Stimulated activated CD4-positive, alpha-beta T cell treated with anti-CD3 and anti-CD28 coated beads, TNF-alpha, amount 100 ng/mL, for 1 hour (primary cell): Measurements from ENCODE around the gene MYOZ1.

ENCODE experiments used
- DNase-seq, 3 donors: peaks; one replicate each; pipeline ENCODE4 v3.0.0-alpha.2; 2020; ENCODE audit warnings: low read depth in 3 of 3, low spot score in 1 of 3

Gene MYOZ1

DNA sequence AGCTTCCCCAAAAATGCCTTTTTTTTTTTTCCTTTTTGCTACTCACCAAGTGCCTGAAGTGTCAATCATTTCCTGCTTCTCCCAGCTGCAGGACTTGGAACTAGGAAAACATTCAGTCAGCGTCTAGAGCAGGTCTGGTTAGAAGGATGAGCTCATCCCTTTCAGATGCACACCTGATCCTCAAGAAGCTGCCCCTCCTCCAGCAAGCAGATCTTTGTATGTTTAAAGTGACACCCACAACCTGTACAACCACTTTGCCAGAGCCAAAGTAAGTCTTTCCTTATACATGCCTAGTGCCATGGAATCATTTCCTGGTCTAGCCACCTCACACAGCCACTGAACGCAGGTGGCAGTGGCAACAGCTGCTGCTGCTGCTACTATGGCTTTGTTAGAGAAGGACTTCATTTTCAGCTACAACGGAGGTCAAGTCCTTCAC is 39.8 kb downstream of the MYOZ1 start:
- DNase-seq: no peak

- no peak for DNase-seq
Measured at GRCh38 chr10:73597346-73597745, 43.9 kb downstream of the MYOZ1 start.

DNA sequence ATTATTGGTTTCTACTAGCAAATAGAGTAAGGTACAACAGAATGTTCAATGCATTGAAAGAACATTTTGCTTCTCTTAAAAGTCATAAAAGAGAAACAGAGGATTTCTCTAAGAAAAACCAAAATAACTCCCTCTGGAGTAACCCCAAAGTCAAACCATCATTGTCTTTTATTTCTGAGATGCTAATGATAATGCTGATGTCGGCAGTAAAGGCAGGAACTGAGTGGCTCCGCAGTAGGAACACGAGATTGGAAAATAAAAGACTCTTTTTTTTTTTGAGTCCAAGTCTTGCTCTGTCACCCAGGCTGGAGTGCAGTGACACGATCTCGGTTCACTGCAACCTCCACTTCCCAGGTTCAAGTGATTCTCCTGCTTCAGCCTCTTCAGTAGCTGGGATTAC is 47.5 kb downstream of the MYOZ1 start:
- DNase-seq: no peak

DNA sequence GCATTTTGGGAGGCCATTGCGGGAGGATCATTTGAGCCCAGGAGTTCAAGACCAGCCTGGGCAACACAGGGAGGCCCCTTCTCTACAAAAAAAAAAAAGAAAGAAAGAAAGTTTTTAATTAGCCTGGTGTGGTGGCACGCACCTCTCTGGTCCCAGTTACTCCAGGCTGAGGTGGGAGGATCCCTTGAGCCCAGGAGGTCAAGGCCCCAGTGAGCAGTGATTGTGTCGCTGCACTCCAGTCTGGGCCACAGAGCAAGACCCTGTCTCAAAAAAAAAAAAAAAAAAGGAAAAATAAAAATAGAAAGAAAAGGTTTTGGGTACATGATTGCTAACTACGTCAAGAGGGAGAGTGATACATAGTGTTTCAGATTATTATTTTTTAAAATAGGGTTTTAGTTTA is 48.2 kb downstream of the MYOZ1 start:
- no peak for DNase-seq

- DNase-seq: no peak
Measured at GRCh38 chr10:73591935-73592699, 49.2 kb downstream of the MYOZ1 start.

GRCh38 chr10:73590881-73591799 is 50.1 kb downstream of the MYOZ1 start, which contains the start of gene USP54:
Gene USP54 (minus strand): TSS chr10:73591342. CDS start chr10:73575658, 15,684 bp downstream.
- no peak for DNase-seq

DNA sequence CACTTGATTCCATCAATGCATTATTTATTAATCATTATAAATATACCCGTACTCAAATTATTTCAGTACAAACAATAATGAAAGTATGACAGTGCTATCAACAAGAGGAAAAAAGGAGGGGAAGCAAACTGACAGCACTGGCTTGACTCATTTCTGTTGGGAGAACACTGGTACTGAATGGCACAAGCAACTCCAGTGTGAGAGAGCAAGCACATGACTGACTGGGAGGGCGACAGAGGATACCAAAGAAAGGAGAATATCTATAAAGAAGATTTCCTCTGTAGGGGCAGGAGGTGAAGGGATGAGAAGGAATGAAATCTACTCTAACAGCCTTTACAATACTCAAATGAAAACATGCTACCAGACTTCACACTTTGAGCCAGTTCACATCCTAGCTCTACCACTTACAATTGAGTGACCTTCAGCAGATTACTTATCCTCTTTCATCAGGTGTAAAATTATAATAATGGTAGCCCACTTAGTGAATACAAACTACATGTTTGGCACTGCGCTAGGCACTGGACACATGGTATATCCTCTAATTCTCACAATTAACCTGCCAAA is 51.6 kb downstream of the MYOZ1 start:
- DNase-seq: no peak

DNA sequence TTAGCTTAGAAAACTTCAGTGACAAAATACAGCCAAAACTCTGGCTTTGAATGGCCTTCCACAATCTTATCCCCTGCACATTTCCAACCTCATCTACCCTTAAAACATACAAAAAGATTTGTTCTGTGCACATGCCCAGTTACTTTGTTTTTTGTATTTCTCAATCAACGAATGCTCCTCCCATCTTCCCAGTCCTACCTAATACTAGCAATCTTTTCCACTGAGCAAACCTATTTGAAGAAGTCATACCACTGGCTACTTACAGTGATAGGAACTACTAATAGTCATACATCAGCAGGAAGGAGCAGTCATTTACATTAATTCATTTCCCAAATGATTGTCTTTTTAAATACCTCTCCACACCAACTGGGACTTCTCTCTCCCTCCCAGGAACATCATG is 52.6 kb downstream of the MYOZ1 start:
- no peak for DNase-seq

- DNase-seq: no peak
Measured at GRCh38 chr10:73586583-73586984, 54.7 kb downstream of the MYOZ1 start.

GRCh38 chr10:73585327-73585726 is 55.9 kb downstream of the MYOZ1 start:
- no peak for DNase-seq

DNA sequence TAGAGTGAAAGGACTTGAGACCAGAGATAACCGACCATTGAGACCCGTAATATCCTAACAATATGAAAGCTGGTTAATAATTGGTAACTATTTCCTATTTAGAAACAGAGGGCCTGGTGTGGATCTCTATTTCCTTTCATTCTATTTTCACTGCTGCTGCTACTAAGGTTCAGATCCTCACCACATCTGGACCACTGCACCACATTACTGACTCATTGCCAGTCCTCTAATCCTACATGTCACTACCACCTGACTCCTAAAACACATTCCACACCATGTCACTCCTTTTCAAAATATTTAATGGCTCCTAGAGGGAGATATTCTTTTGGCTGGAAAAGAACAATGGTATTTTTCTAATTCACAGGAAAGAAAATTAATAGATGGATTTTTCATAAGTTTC is 56.5 kb downstream of the MYOZ1 start:
- no peak for DNase-seq

DNA sequence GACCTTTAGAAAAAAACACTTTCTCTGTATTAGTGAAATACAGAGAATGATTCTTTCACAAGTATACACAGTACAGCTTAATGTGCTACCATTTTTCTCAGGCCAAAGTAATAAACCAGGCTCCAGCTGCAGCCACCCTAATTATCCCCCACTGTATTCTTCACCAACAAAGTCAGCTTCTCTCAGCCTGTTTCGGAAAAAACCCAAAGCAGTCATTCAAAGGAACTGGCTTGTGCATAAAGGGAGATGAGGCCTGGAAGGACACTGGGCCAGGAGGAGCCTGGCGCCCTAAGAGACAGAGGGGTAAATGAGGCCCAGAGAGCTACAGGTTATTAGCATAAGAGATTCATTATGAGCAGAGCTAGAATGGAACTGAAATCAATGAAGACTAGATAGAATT is 59.4 kb downstream of the MYOZ1 start:
- DNase-seq: no peak
